SKM-1 treated with dmso at 0.1 percent for 144 hours (cell line): Measurements from ENCODE around the gene CCL4L2.
"Not testable (repeated sequence)": the region's sequence is repeated elsewhere in the genome, so short reads cannot be mapped to it uniquely, and the experiment has no call there.

Experiments used
- DNase-seq: peaks from one replicate; lab custom pipeline; 2025; ENCODE audit not compliant: unreplicated experiment; lab: John Stamatoyannopoulos, UW

CCL4L2 gene

DNA sequence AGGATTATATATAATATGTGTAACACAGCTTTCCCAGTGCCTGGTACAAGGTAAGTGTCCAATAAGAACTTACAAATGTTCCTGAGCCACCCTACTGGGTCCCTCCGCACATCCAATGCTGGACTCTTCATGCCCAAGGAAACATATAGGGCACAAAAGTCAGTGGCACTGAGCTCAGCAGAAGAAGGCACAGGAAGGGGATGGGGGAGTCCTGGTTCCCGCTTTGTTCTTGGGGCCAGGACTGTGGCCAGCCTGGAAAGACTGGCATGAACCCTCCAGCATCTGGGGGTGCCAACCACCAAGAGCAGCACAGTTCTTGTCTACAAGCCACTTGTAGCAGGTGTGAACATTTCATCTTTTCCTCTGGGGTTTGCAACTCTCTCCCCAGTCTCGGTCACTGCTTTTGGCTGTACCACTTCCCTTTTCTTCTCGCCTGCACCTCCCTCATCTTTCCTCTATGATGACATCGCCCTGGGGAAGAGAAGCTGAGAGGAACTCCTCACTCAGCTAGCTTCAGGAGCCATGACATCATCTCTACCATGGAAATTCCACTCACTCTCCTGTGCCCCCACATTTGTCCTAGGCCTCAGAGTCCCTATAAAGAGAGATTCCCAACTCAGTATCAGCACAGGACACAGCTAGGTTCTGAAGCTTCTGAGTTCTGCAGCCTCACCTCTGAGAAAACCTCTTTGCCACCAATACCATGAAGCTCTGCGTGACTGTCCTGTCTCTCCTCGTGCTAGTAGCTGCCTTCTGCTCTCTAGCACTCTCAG is at the start of gene CCL4L2:
CCL4L2 (plus strand) TSS at position 625 of the 773 bp plus-strand sequence.
- DNase-seq: peak; percentile 99

DNA sequence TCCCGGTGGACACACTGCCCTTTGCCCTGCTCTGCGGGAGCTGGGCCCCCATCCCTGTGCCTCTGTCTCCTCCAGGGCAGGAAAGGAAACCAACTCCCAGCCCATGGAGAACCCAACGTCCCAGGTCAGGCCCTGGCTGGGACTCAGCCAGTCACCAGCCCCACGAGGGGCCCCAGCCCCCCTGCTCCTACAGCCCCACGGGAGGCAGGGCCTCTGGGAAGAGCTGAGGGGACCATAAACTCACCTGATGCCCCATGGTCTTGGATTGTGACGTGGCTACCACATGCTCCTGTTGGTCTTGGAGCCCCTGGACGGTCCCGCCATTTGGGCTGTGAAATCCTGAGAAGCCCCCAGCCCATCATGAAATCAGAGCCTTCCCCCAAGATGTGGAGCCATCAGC is 42.0 kb upstream of the CCL4L2 start:
- not testable (repeated sequence) for DNase-seq

DNA sequence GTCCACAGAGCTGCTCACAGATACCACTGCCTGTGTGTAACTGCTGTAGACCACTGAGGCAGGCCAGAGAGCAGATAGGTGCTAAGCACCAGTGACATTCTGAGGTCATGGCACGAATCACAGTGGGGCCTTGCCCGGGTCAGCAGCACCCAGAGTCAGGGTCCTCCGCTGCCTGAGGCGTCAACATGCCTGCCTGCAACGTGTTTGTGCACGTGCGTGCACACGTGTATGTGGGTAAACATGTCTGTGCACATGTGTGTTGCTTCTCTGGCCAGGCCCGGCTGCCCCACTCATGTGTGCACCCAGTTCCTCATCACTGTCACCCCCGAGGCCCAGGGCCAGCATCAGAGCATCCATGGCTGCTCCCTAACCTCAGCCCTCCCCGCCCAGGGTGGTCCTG is 34.3 kb upstream of the CCL4L2 start, which contains the start of gene TBC1D3B:
TBC1D3B (minus strand) TSS at position 101 of the 400 bp plus-strand sequence. CDS start 1,586 bp downstream, outside the sequence.
- not testable (repeated sequence) for DNase-seq

DNA sequence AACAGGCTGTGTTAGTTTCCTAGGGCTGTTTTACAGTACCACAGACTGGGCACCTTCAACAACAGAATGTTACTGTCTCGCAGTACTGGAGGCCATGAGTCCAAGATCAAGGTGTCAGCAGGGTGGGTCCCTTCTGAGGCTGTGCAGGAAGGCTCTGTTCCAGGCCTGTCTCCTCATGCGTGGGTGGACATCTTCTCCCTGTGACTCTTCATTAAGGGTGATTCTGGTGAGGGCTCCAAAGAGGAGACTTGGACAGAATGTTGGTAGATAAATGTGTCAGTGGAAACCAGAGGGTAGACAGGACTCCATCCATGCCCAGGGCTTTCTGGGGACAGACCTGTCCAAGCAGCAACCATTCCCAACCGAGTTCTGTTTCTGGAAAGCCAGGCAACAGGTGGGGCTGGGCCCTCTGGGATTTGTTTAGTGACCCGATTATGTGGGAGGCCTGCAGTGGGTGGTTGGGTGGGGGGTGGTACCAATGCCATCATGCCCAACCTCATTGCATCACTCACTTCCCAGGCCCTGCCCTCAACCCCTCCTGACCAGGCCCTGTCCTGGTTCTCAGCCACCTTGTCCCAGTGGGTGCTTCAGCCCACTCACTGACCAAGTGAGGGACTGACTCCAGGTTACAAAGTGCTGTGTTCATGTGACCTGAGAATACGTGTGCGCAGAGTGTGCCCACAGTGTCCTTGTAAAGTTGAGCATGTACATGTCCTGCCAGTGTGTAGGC is 29.3 kb upstream of the CCL4L2 start:
- DNase-seq: not testable (repeated sequence)

DNA sequence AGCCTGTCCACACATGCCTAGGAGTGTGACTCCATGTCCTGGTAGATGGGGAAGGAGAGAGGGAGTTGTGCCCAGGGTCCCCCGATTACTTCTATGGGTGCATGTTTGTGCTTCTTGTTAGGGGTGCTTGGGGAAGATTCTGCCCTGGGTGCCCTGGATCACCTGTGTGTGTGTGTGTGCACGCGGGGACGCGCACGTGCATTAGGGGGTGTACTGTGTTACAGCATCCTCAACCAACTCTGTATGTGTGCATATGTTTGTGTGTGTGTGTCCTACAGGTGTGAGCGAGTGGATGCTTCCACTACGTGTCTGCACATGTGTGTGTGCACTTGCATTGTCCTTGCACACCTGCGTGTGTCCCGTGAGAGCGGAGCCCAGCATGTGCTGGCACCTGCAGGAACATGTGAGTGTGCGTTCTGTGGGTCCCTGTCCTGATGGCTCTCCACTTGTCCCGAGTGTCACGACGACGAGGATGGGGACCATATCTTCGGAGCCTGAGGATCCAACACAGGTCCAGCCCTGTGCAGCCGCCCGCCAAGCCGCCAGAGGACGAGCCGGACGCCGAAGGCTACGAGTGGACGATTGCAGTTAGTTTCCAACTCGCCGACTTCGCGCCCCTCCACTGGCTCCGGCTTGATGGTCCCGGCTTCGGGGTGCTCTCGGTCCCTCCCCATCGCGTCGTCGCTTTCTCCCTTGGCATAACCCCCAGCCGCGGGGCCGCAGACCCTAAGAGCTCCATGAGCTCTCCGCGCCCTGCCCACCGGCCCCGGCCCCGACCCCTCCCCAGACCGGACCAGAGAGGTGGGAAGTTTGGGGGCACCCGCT is 28.5 kb upstream of the CCL4L2 start:
- DNase-seq: no peak

DNA sequence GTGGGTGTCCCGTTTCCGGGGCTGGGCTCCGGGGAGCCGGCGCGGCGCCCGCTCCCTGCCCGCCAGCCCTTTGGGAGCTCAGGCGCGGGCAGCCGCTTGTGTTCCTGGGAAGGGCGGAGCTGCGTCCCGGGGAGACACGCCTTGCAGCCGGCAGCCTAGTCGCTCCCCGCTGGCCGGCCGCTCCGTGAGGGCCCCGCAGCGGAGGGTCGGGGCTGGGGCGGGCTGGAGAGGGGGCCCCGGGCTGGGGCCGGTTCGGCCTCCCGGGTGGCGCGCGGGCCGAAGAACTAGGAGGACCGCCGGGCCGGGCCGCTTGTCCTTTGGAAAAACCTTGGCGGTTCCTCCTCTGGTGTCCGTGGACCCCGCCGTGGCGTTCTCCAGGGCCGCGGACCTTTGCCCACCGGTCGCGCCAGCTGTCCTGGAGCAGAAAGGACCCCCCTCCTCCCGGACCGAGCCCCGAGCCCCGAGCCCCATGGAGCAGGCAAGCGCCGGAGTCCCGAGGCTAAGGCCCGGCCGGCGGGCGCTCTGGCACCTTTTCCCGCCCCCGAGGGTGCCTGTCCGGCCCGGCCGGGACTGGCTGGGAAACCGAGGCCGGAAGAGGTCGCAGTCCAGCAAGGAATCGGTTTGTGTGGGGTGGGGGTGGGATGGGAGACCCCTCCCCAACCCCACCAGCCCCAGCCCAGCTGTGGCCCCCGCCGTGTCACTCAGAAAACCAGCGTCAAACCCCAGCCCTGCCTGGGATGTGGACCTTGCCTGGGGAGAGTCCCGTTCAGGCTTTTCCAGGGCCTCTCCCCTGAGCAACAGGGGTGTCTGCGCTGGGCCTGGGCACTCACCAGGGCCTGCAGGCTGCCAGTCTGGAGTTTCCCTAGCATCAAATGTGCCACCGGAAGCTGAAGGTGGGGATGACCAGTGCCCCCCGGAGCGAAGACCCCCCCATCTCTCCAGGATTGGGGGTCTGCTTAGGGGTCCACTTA is 27.6 kb upstream of the CCL4L2 start:
- no peak for DNase-seq

DNA sequence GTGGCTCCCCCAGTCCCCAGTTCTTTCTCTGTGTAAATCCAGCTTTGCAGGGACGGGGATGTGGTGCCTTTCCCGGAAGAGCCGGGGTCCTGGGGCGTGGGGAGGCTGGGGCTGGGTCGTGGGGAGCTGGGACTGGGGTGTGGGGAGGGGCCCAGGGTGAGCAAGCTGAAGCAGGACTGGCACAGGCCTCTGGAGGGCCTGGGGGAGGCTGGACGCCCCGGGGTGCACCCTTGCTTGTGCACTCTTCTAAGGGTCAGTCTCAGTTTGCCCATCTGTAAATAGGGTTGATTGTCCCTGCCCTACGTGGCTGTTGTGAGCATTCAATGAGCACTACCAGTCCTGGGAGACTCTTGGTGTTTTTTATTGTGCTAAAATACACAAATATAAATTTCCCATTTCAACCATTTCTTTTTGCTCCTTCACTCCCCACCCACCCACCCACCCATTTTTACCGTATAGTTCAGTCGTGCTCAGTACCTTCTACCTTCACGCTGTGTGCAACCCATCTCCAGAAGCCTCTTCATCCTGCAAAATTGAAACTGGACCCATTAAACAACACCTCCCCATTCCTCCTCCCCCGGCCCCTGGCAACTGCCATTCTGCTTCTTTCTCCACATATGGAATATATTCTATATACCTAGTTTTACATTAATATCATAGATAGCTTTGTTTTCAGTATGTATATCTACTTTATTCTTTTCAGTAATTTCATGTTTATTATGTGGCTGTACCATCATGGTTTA is 26.7 kb upstream of the CCL4L2 start:
- DNase-seq: no peak

DNA sequence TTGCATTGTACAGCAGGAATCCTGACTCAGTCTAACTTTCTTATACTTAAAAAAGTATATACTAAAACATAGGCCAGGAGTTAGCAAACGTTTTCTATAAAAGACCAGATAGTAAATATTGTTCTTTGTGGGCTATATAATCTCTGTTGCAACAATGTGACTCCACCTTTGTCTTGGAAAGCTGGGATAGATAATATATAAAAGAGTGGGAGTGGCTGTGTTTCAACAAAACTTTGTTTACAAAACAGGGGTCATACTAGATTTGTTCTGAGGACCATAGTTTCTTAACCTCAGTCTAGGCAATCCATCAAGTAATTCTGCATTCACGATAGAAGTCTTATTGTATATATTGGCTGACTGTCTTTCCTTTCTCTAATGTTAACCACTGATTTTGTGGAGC is 25.4 kb upstream of the CCL4L2 start:
- no peak for DNase-seq

DNA sequence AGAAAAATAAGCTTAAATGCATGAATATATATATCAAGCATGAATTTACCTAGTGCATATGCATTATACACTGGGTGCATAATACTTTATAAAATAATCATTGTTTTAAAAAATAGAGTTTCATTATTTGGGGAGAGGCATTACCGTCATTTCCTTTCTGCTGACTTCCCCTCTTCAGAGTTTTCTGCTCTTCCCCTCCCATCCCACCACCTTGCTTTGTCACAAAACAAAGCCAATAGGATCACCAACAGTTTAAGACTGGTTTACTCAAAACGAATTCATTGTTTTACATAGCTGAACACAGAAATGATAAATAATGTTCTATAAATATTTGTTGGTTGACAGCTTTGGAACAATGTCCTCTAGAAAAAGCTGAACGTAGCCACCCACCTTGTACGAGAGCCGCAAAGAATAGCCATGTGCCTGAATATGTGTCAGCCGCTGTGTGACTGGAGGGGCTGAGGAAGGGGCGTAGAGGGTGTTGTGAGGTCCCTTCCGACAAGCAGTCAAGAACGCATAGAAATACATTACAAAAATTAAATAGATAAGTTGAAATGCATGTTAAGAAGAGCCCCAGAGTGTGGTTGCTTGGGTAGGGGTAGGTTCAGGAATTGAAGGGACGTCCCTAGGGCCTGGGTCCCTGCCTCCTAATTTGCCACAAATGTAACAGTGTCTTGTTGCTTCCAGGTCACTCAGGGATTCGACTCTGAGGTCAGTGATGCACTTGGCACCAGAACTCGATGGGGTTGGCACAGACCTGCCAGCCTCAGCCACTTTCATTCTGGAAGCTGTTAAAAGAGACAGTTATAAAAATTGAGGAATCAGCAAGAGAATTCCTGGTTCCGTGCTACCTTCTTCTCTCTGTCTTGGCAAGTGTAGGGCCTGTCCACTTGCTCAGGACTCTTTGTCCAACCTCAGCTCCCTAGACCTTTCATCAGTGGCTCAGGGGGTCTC is 23.8 kb upstream of the CCL4L2 start:
- not testable (repeated sequence) for DNase-seq

DNA sequence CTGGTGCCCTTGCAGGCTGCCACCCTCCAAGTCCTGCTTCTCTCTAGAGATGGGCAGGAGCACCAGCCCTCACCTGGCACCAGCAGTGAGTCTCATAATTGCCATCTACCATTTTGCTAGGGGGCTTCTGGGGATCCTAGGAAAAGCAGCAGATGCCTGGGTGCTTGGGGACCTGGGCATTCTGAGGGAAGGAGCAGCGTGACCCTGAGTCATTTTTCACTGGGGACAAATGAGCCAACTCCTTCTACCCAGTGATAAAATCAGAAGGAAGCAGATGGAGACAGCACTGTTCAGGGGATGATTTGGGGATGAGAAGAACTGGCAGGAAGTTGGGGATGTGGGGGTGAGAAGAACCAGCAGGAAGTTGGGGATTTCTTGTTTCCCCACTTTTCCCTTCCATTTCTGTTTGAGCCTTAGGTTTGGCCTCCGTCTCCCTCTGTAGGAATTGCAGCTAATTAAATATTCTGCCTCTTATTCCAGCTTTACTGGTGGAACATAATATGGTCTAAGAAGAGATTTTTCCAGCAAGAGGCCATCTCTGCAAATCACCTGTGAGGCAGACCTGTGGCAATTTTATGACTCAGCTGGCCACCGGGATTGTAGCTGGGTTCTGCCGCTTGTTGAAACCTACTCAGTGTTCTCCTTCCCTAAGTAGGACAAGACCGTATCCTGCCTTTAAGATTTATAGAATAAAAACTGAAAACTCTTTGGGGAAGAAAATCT is 22.8 kb upstream of the CCL4L2 start:
- DNase-seq: not testable (repeated sequence)

DNA sequence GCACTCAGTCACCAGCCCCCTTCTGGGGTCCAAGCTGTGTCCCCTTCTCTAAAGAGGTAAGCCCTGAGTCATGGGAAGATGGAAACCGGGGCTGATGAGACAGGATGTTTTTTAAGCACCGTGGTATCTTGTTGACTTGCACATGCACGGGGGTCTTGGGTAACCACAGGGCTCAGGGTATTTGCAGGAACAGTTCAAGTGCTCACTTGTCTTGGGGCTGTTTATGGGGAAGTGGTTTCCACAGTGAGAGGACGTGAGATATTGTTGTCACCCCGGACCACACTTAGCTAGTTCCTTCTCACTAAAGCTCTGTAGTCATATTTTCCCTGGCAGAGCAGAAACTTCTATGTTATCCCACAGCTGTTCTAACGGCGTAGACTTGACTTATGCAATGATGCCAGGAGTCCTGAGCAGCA is 22.0 kb upstream of the CCL4L2 start:
- DNase-seq: peak; percentile 100

DNA sequence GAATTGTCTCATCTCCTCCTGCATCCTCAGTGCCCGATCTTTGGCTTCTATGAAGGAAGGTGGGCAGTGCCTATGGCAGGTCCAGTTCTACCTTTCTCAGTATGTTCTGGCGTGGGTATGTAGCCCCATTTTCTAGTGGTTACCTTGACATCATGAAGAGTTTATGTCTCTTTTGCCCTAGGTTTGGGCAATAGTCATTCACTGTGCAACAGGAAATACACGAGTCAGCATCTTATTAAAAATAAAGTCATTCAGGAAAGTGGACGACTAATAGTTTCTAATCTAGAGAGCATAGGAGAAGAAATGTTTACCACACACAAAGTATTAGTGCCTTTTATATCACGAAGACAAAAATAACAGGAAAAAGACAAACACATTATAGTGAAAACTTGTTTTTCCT is 20.9 kb upstream of the CCL4L2 start:
- DNase-seq: not testable (repeated sequence)

DNA sequence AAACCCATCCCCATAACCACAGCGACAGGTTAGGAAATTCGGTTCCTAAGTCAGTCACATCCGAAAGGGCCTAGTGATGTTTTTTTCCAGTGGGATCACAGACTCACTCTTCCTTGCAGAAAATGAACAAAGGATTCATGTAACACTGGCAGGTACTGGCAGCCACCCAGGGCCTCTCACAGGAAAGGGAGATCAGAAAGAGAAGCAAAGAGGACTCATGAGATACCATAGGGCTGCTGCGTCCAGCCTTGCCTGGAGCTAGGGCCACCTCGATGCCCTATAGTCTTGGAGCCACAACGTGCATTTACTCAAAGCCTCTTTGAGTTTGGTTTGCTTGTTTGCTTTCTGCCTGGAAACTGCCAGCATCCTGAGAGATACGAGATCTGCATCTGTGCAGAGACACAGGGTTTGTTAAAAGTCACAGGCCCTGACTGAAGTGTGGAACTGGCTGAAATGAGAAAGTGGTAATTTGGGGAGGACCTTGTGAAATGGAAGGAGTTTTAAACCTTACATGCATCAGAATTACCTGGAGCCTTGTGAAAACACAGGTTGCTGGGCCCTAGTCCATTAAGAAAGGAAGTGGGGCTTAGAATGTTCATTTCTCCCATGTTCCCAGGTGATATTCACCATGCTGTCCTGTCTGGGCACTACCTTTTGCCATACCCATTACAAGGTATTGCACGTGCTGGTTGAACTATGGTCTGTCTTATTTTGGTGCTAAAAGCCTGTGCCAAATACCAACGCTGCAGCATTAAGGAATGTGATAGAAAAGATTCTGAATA is 20.1 kb upstream of the CCL4L2 start:
- DNase-seq: not testable (repeated sequence)

DNA sequence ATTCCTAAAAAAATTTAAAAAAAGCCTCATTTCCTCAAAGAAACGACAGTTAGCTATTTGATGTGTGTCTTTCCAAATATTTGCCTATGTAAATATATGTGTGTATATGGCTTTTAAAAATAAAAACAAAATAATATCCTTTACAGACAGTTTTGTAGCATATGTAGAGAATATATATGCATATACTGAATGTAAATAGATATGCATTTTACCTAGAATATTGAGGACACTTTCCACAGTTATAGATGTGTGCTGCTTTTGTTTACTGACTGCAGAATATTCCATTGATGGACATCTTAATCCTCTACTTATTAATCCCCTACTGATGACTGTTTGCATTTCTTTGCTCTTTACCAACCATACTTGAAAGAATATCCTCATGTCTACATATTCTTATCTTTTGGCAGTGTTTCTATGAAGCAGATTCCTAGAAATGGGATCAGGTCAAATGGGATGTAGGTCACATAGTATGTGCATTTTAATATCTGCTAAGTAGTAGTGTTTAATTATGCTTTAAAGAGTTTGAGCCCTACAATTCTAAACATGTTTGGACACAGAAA is 17.6 kb upstream of the CCL4L2 start:
- no peak for DNase-seq

DNA sequence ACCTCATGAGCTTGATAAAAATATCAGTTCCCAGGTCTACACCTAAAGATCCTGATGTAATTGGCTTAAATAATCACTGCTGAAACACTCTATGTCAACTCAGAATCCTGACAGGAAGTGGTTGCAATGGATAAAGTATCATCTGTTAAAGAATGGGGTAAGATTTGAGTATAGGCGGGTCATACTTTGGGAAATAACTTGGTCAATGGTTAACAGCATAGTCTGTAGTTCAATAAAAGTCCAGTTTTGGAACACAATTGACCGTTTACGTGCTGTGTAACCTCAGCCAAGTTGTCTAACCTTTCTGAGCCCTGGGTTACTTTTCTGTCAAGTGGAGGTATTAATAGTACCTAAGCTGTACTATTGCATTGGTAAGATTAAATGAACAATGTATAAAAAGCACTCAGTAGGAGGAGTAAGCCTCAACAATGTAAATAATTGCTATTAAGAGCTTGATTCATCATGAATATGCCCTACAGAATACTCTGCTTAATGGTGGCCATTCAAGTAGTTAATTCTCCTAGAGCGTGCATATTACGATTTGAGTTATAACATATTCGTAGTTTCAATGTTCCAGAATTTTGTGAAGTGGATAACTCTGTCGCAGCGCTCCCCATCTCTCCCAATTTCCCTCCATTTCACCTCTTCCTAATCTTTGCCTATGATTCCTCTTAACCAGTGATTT is 16.6 kb upstream of the CCL4L2 start:
- not testable (repeated sequence) for DNase-seq

DNA sequence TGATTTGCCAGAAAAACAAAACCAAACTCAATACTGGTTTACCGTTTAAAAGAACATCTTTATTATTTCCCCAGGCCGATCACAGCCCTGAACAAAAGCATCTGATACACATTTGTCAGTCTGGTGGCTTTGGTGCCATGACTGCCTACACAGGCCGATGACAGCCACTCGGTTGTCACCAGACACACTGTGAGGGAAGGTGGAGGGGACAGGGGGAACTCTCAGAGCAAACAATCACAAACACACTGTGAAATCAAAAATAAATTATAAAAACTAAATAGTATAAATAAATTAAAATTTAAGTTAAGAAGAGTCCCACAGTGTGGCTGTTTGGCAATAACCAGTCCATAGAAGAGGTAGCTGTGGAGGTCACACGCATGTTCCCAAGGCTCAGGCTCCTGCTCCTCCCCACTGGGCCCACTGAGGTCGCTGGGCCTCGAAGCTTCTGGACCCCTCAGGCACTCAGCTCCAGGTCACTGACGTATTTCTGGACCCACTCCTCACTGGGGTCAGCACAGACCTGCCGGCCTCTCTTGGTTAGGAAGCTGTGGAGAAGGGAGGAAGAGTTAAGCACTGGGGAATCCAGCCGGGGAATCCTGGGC is 15.9 kb upstream of the CCL4L2 start:
- DNase-seq: not testable (repeated sequence)
